GM11168 (cell line): ENCODE data around the gene YAF2.

Experiments
- in situ Hi-C: fragments of 300-500 bp; cut with MboI; formaldehyde crosslinking; loops from one replicate; pipeline ENCODE4 v1.12.0; 2022; ENCODE audit warnings: low sequenced_read_pairs; ENCODE audit not compliant: unreplicated experiment

YAF2 gene

DNA sequence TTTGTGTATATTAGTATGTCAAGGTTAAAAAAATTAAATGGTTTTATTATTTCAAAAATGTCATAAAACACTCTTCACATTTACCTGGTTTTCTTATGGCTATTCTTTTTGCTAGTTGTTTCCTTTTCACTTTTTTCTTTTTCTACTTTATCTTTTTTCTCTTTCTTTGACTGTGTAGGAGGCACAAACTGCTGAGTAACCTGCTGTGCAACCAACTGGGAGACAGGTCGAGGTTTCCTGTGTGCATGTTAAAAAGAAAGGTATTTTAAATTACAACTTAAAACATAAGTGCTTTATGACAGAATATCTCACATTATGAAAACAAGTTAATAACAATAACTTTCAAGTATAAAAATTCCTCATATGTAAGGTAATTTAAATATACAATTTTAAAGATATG, 76.5 kb downstream of the YAF2 start:
- in situ Hi-C loops: no loop called here

DNA sequence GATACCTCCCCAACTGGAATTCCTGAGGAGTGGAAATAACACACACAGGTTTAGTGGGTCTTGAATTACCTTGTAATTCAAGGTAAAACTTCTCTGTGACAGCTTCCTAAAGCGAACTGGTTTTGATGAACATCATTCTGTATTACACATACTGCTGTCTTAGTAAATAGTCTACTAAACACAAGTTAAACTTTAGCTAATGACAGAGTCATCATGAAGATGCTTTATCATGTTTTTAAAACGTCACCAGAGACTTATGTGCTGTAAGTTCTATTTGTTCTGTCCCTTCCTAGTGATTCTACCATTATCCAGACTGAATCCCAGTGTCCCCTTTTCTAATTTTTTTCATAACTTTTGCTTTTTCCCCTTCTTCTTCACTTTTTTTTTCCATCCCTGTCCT, 81.8 kb downstream of the YAF2 start:
- in situ Hi-C loops: no loop called here

DNA sequence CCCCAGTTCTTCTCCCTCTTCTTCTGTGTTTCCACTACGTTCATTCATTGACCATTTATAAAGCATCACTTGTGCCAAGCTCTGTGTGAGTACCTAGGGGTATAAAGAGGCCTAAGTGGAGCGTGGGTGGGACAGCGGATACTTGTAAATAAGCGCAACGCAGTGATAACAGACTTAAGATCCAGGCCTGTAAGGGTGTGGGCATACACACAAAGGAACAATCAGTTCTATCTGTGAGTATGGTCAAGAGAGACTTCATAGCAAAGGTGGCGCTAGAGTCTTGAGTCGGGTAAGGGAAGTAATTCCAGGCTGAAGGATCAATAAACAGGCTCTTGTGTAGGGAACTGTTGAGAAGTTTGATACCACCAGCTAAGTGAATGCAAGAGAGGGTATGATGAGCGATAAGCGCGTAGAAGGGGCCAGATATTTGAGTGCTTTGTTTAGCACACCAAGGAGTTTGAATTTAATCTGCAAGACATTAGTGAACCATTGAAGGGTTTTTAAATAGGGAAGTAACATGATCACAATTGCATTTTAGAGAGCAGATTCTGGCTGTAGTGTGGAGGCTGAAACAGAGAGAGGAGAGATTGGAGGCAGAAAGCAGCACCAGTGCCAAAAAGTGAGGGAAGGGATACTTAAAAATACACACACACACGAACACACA, 92.4 kb downstream of the YAF2 start:
- in situ Hi-C loops: loop anchor here (25.0 kb wide), 1 partner anchor 192 kb away; the partner anchor contains the start of genes PPHLN1 and ZCRB1

DNA sequence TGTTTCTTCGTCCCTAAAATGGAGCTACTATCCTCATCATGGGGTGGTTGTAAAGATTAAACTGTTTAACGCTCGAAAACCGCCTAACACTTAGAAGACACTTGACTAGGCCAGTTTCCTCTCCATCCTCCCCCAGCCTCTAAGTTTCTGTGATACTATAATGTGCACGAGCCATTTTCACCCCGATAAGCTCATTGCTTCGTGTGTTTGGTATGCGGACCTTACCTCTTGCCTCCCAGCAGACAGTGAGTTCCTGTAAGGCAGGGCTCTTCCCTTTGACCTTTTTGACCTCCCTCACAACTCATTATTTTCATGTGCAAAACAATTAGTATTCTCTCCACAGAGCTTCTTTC, 92.9 kb downstream of the YAF2 start:
- in situ Hi-C loops: loop anchor here (25.0 kb wide), 1 partner anchor 192 kb away; the partner anchor contains the start of genes PPHLN1 and ZCRB1

DNA sequence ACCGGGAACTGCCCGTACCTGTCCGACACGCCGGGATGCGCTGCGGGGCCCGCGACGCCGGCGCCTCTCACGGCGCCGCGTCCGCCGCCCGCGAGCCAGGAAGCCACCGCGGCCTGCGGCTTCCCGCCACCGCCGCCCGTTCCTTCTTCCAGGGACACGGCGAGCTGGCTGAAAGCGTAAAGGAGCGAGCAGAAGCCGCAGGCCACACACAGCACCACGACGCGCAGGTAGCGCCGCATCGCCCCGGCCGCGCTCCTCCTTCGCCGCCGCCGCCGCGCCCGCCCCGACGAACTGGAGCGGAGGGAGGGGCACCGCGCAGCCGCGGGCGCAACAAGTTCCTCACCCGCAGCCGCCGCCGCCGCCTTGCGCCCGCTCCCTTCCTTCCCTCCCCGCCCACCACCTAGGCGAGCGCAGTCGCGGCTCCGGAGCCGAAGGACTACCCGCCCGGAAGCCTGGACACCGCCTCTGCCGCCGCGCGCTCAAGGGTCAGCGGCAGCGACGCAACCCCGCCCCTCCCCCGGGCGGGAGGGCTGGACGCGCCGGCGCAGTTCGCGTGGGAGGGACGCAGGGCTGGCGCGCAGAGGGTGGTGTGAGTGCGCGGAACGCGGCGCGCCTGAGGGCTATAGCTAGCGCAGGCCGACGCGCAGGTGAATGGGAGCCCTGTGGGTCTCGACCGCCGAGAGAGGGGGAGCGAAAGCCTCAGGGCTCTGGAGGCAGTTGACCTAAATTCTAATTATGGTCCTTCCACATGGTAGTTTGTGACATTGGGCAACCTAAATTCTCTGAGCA, 93.4 kb downstream of the YAF2 start, which contains the start of gene GXYLT1:
TSS of gene GXYLT1 (minus strand) at position 467 of the 789 bp plus-strand sequence. CDS start at position 239, 228 bp downstream.
- in situ Hi-C loops: loop anchor here (25.0 kb wide), 1 partner anchor 193 kb away; the partner anchor contains the start of genes PPHLN1 and ZCRB1

- in situ Hi-C loops: loop anchor here (25.0 kb wide), 1 partner anchor 193 kb away; the partner anchor contains the start of genes PPHLN1 and ZCRB1
Observed at GRCh38 chr12:42144158-42144407, 94.0 kb downstream of the YAF2 start.

- in situ Hi-C loops: loop anchor here (25.0 kb wide), 1 partner anchor 194 kb away; the partner anchor contains the start of genes PPHLN1 and ZCRB1
Observed at GRCh38 chr12:42143452-42144157, 94.4 kb downstream of the YAF2 start.

- in situ Hi-C loops: loop anchor here (25.0 kb wide), 1 partner anchor 195 kb away; the partner anchor contains the start of genes PPHLN1 and ZCRB1
Observed at GRCh38 chr12:42141981-42142606, 96.0 kb downstream of the YAF2 start.

GRCh38 chr12:42140901-42141300, 97.1 kb downstream of the YAF2 start:
- in situ Hi-C loops: loop anchor here (25.0 kb wide), 1 partner anchor 196 kb away; the partner anchor contains the start of genes PPHLN1 and ZCRB1

- in situ Hi-C loops: loop anchor here (25.0 kb wide), 1 partner anchor 202 kb away; the partner anchor contains the start of genes PPHLN1 and ZCRB1
Observed at GRCh38 chr12:42135259-42135814, 102.7 kb downstream of the YAF2 start.

DNA sequence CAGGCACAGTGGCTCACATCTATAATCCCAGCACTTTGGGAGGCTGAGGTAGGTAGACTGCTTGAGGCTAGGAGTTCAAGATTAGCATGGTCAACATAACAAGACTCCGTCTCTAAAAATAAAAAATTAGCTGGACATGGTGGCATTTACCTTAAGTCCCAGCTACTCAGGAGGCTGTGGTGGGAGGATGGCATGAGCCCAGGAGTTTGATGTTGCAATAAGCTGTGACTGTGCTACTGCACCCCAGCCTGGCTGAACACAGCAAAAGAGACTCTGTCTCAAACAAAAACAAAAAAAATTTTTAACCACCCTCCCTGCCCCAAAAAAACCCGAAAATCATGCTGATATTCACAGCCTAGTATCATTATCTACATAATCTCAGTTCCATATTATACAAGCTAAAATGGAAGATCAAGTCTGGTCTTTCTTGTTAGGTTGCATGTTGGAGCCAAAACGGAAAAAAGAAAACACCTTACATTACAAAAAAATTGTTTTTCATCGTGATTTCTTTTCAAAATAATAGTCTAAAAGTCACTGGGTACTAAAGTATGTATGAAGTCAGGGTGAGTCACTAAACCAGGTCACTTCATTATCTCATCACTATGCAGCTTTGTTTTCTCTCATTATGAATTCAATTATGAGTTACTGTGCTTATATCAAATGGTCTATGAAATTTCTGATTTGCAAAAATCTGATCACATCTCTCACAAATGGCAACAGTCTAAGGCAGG, 107.2 kb downstream of the YAF2 start:
- in situ Hi-C loops: loop anchor here (25.0 kb wide), 1 partner anchor 206 kb away; the partner anchor contains the start of genes PPHLN1 and ZCRB1

GRCh38 chr12:42129595-42130204, 108.3 kb downstream of the YAF2 start:
- in situ Hi-C loops: loop anchor here (25.0 kb wide), 1 partner anchor 208 kb away; the partner anchor contains the start of genes PPHLN1 and ZCRB1

GRCh38 chr12:42128888-42129287, 109.2 kb downstream of the YAF2 start:
- in situ Hi-C loops: loop anchor here (25.0 kb wide), 1 partner anchor 208 kb away; the partner anchor contains the start of genes PPHLN1 and ZCRB1

GRCh38 chr12:42128327-42128726, 109.7 kb downstream of the YAF2 start:
- in situ Hi-C loops: loop anchor here (25.0 kb wide), 1 partner anchor 209 kb away; the partner anchor contains the start of genes PPHLN1 and ZCRB1

- in situ Hi-C loops: loop anchor here (25.0 kb wide), 1 partner anchor 210 kb away; the partner anchor contains the start of genes PPHLN1 and ZCRB1
Observed at GRCh38 chr12:42126963-42127362, 111.1 kb downstream of the YAF2 start.

GRCh38 chr12:42125388-42125767, 112.7 kb downstream of the YAF2 start:
- in situ Hi-C loops: loop anchor here (25.0 kb wide), 1 partner anchor 212 kb away; the partner anchor contains the start of genes PPHLN1 and ZCRB1

GRCh38 chr12:42124764-42125387, 113.2 kb downstream of the YAF2 start:
- in situ Hi-C loops: loop anchor here (25.0 kb wide), 1 partner anchor 212 kb away; the partner anchor contains the start of genes PPHLN1 and ZCRB1
